ENCODE data around the gene GALNT12.

GALNT12 gene

GRCh38 chr9:98805506-98806272, 1.8 kb upstream of the GALNT12 start:
- no peak overlapping the region for H3K27ac ChIP-seq
- H3K9ac ChIP-seq (ENCODE audit: insufficient read length), result no peak overlapping the region
- H3K9me3 ChIP-seq (ENCODE audit: low read depth, low read length), result no peaks in the 10 kb centered on the region
- no peaks in the 10 kb centered on the region for H3K36me3 ChIP-seq (ENCODE audit: insufficient read depth, low read length)
- TF ChIP-seq POLR2AphosphoS5 (IDR thresholded peaks at IDR 0.05; ENCODE audit: borderline replicate concordance, low read depth, low read length) (no peak), EZH2 (IDR thresholded peaks at IDR 0.05) (no peak), FOXP2 (optimal IDR thresholded peaks at IDR 0.05; ENCODE audit: control extremely low read depth, extremely low read length, insufficient read depth) (no peak)
- DNase-seq (ENCODE audit: low read depth, low spot score), result no peak
- H3K4me3 ChIP-seq, result no peak overlapping the region

- Histone ChIP-seq H3K4me3 (no peak overlapping the region; the same call in 1 of the 2 replicates), H3K9ac (ENCODE audit: insufficient read length) (no peak overlapping the region), H3K27ac (no peak overlapping the region), H3K9me3 (ENCODE audit: low read depth, low read length) (no peaks in the 10 kb centered on the region), H3K36me3 (ENCODE audit: insufficient read depth, low read length) (no peaks in the 10 kb centered on the region)
- DNase-seq (ENCODE audit: low read depth, low spot score), result no peak
- TF ChIP-seq POLR2AphosphoS5 (IDR thresholded peaks at IDR 0.05; ENCODE audit: borderline replicate concordance, low read depth, low read length), result no peak
- TF ChIP-seq FOXP2 (optimal IDR thresholded peaks at IDR 0.05; ENCODE audit: control extremely low read depth, extremely low read length, insufficient read depth), result no peak
Observed at GRCh38 chr9:98806394-98807035, 955 bp upstream of the GALNT12 start.

GRCh38 chr9:98807814-98808195, 335 bp downstream of the GALNT12 start:
- Histone ChIP-seq H3K9me3 (ENCODE audit: low read depth, low read length) (no peaks in the 10 kb centered on the region), H3K4me3 (peak overlapping the region; percentile 79), H3K36me3 (ENCODE audit: insufficient read depth, low read length) (no peaks in the 10 kb centered on the region), H3K27ac (no peak overlapping the region), H3K9ac (ENCODE audit: insufficient read length) (no peak overlapping the region)
- no peak for TF ChIP-seq FOXP2 (optimal IDR thresholded peaks at IDR 0.05; ENCODE audit: control extremely low read depth, extremely low read length, insufficient read depth)
- TF ChIP-seq POLR2AphosphoS5 (IDR thresholded peaks at IDR 0.05; ENCODE audit: borderline replicate concordance, low read depth, low read length), result no peak
- no peak for TF ChIP-seq EZH2 (IDR thresholded peaks at IDR 0.05)
- no peak for DNase-seq (ENCODE audit: low read depth, low spot score)

- Histone ChIP-seq H3K27ac (no peak overlapping the region), H3K36me3 (ENCODE audit: insufficient read depth, low read length) (no peaks in the 10 kb centered on the region), H3K4me3 (peak overlapping the region; percentile 79), H3K9me3 (ENCODE audit: low read depth, low read length) (no peaks in the 10 kb centered on the region), H3K9ac (ENCODE audit: insufficient read length) (no peak overlapping the region)
- no peak for DNase-seq (ENCODE audit: low read depth, low spot score)
- no peak for TF ChIP-seq POLR2AphosphoS5 (IDR thresholded peaks at IDR 0.05; ENCODE audit: borderline replicate concordance, low read depth, low read length)
- TF ChIP-seq EZH2 (IDR thresholded peaks at IDR 0.05), result no peak
- no peak for TF ChIP-seq FOXP2 (optimal IDR thresholded peaks at IDR 0.05; ENCODE audit: control extremely low read depth, extremely low read length, insufficient read depth)
Observed at GRCh38 chr9:98808411-98808815, 943 bp downstream of the GALNT12 start.

GRCh38 chr9:98808875-98809274, 1.4 kb downstream of the GALNT12 start:
- TF ChIP-seq POLR2AphosphoS5 (IDR thresholded peaks at IDR 0.05; ENCODE audit: borderline replicate concordance, low read depth, low read length) (no peak), EZH2 (IDR thresholded peaks at IDR 0.05) (no peak), FOXP2 (optimal IDR thresholded peaks at IDR 0.05; ENCODE audit: control extremely low read depth, extremely low read length, insufficient read depth) (no peak)
- H3K9ac ChIP-seq (ENCODE audit: insufficient read length), result no peak overlapping the region
- H3K4me3 ChIP-seq, result no peak overlapping the region; the same call in 1 of the 2 replicates
- no peaks in the 10 kb centered on the region for H3K36me3 ChIP-seq (ENCODE audit: insufficient read depth, low read length)
- H3K9me3 ChIP-seq (ENCODE audit: low read depth, low read length), result no peaks in the 10 kb centered on the region
- DNase-seq (ENCODE audit: low read depth, low spot score), result no peak
- H3K27ac ChIP-seq, result no peak overlapping the region

GRCh38 chr9:98809311-98810101, 2.0 kb downstream of the GALNT12 start:
- H3K36me3 ChIP-seq (ENCODE audit: insufficient read depth, low read length), result no peaks in the 10 kb centered on the region
- no peaks in the 10 kb centered on the region for H3K9me3 ChIP-seq (ENCODE audit: low read depth, low read length)
- TF ChIP-seq POLR2AphosphoS5 (IDR thresholded peaks at IDR 0.05; ENCODE audit: borderline replicate concordance, low read depth, low read length) (no peak), FOXP2 (optimal IDR thresholded peaks at IDR 0.05; ENCODE audit: control extremely low read depth, extremely low read length, insufficient read depth) (no peak)
- no peak overlapping the region for H3K9ac ChIP-seq (ENCODE audit: insufficient read length)
- no peak overlapping the region for H3K27ac ChIP-seq
- H3K4me3 ChIP-seq, result no peak overlapping the region; the same call in 1 of the 2 replicates
- DNase-seq (ENCODE audit: low read depth, low spot score), result no peak

- no peak for TF ChIP-seq POLR2AphosphoS5 (IDR thresholded peaks at IDR 0.05; ENCODE audit: borderline replicate concordance, low read depth, low read length)
- no peak for TF ChIP-seq FOXP2 (optimal IDR thresholded peaks at IDR 0.05; ENCODE audit: control extremely low read depth, extremely low read length, insufficient read depth)
- TF ChIP-seq EZH2 (IDR thresholded peaks at IDR 0.05), result no peak
- H3K9me3 ChIP-seq (ENCODE audit: low read depth, low read length), result no peaks in the 10 kb centered on the region
- H3K27ac ChIP-seq, result no peak overlapping the region
- H3K4me3 ChIP-seq, result no peak overlapping the region
- H3K9ac ChIP-seq (ENCODE audit: insufficient read length), result no peak overlapping the region
- no peaks in the 10 kb centered on the region for H3K36me3 ChIP-seq (ENCODE audit: insufficient read depth, low read length)
- DNase-seq (ENCODE audit: low read depth, low spot score), result no peak
Observed at GRCh38 chr9:98810102-98810842, 2.8 kb downstream of the GALNT12 start.

Measured in SK-N-MC (cell line).